H1 (cell line): ENCODE results near the gene VPS26B. TPM values are rescaled to one million over a fixed set of nuclear protein-coding genes. Genes with fewer than 3 reads are reported as not detected.

ENCODE experiments used
- CTCF ChIA-PET: fragments of 300-600 bp; sonication (Branson Sonifier 250); formaldehyde crosslinking; loops from one replicate; lab custom pipeline; 2021; ENCODE audit not compliant: partially characterized antibody; lab: Charles Lee
- POLR2A ChIA-PET: fragments of 300-600 bp; sonication (Branson Sonifier 250); formaldehyde crosslinking; loops from one replicate; lab custom pipeline; 2021; ENCODE audit warnings: inconsistent platforms; ENCODE audit not compliant: partially characterized antibody; lab: Charles Lee
- DNase-seq, 2 experiments: peaks; one replicate each; pipeline versions ENCODE4 v3.0.0 to v3.0.0-alpha.2; 2010 to 2022; ENCODE audit warnings: low spot score in 2 of 2, low read depth in 1 of 2, mixed read lengths in 1 of 2
- FAIRE-seq: peaks from 2 replicates; lab custom pipeline; 2011; peaks lifted over from hg19 to GRCh38; lab: Jason Lieb, UNC
- H2AFZ ChIP-seq: 2 replicates; pipeline ENCODE4 v1.8.1; 2012; ENCODE audit warnings: low read length, inconsistent platforms
- H2AK5ac ChIP-seq: 2 replicates; pipeline ENCODE4 v1.6.1; 2013; ENCODE audit warnings: low read depth, low read length
- H2BK120ac ChIP-seq: replicated peaks from 2 replicates; pipeline ENCODE3; 2013; ENCODE audit warnings: low read depth, low read length, inconsistent platforms
- H2BK12ac ChIP-seq: 2 replicates; pipeline ENCODE4 v1.6.1; 2013; ENCODE audit warnings: low read depth, low read length
- H2BK15ac ChIP-seq: 2 replicates; pipeline ENCODE4 v1.6.1; 2013; ENCODE audit warnings: low read length
- H2BK20ac ChIP-seq: 2 replicates; pipeline ENCODE4 v1.6.1; 2013; ENCODE audit warnings: low read length
- H2BK5ac ChIP-seq: 2 replicates; pipeline ENCODE4 v1.6.1; 2013; ENCODE audit warnings: low read depth, low read length
- H3K14ac ChIP-seq: 2 replicates; pipeline ENCODE4 v1.6.1; 2013; ENCODE audit warnings: inconsistent platforms; ENCODE audit not compliant: insufficient read length
- H3K18ac ChIP-seq: 2 replicates; pipeline ENCODE4 v1.6.1; 2013; ENCODE audit warnings: low read length; ENCODE audit errors: extremely low read depth
- H3K23ac ChIP-seq: 2 replicates; pipeline ENCODE4 v1.6.1; 2013; ENCODE audit warnings: inconsistent platforms; ENCODE audit not compliant: insufficient read length
- H3K23me2 ChIP-seq: 2 replicates; pipeline ENCODE4 v1.6.1; 2013; ENCODE audit warnings: low read depth, low read length
- H3K27ac ChIP-seq: 2 replicates; pipeline ENCODE4 v1.6.1; 2011; ENCODE audit warnings: low read depth, low read length, inconsistent platforms
- H3K27me3 ChIP-seq, 4 experiments: replicated peaks in 1 of 4; 1 replicate in 1 of 4; 2 replicates in 3 of 4; pipeline versions ENCODE4 v1.6.1 to v1.8.1; 2011 to 2013; ENCODE audit warnings: low read length in 3 of 4, mild to moderate bottlenecking in 3 of 4, inconsistent platforms in 2 of 4, mixed read lengths in 2 of 4, moderate library complexity in 1 of 4; ENCODE audit not compliant: control insufficient read depth in 3 of 4, insufficient read depth in 3 of 4; ENCODE audit errors: extremely low read depth in 1 of 4
- H3K36me3 ChIP-seq, 4 experiments: 2 replicates each; pipeline versions ENCODE4 v1.6.1 to v1.8.1; 2011 to 2013; ENCODE audit warnings: mild to moderate bottlenecking in 4 of 4, low read length in 3 of 4, moderate library complexity in 2 of 4, control low read depth in 1 of 4, inconsistent platforms in 1 of 4; ENCODE audit not compliant: insufficient read depth in 4 of 4, control insufficient read depth in 2 of 4
- H3K4ac ChIP-seq: replicated peaks from 2 replicates; pipeline ENCODE3; 2013; ENCODE audit warnings: low read length, low read depth, mixed read lengths, inconsistent platforms; ENCODE audit not compliant: insufficient read length
- H3K4me1 ChIP-seq, 4 experiments: replicated peaks in 1 of 4; 1 replicate in 1 of 4; 2 replicates in 3 of 4; pipeline versions ENCODE4 v1.6.1 to v1.8.1; 2011 to 2013; ENCODE audit warnings: low read length in 3 of 4, inconsistent platforms in 2 of 4, mixed read lengths in 1 of 4; ENCODE audit not compliant: insufficient read depth in 4 of 4, control insufficient read depth in 3 of 4
- H3K4me2 ChIP-seq, 2 experiments: 2 replicates each; pipeline versions ENCODE4 v1.6.1 to v1.8.1; 2011 to 2013; ENCODE audit warnings: low read depth in 2 of 2, low read length in 2 of 2, control low read depth in 1 of 2, inconsistent platforms in 1 of 2, mild to moderate bottlenecking in 1 of 2; ENCODE audit not compliant: insufficient read depth in 1 of 2
- H3K4me3 ChIP-seq, 4 experiments: fragments of 200-600, 300-600 bp in 1 of 4; sonication (generic), shearing (Covaris generic), sonication (Bioruptor Twin) in 1 of 4; 2 replicates each; pipeline versions ENCODE4 v1.5.1 to v1.8.1; 2011 to 2016; ENCODE audit warnings: low read length in 4 of 4, low read depth in 3 of 4, control low read depth in 2 of 4, inconsistent platforms in 2 of 4, mild to moderate bottlenecking in 2 of 4, mixed read lengths in 1 of 4, moderate library complexity in 1 of 4; ENCODE audit not compliant: insufficient read depth in 2 of 4; ENCODE audit errors: extremely low read depth in 1 of 4
- H3K56ac ChIP-seq: replicated peaks from 2 replicates; pipeline ENCODE3; 2013; ENCODE audit warnings: low read depth, mild to moderate bottlenecking, mixed read lengths, low read length, inconsistent platforms; ENCODE audit not compliant: insufficient read length
- H3K79me1 ChIP-seq: 2 replicates; pipeline ENCODE4 v1.6.1; 2013; ENCODE audit warnings: low read depth, low read length, control low read depth
- H3K79me2 ChIP-seq, 2 experiments: 2 replicates each; pipeline versions ENCODE4 v1.6.1 to v1.8.1; 2012 to 2013; ENCODE audit warnings: low read length in 2 of 2, mild to moderate bottlenecking in 2 of 2, inconsistent platforms in 1 of 2; ENCODE audit not compliant: insufficient read depth in 2 of 2, control insufficient read depth in 1 of 2
- H3K9ac ChIP-seq, 4 experiments: replicated peaks in 1 of 4; 1 replicate in 1 of 4; 2 replicates in 3 of 4; pipeline versions ENCODE4 v1.6.1 to v1.8.1; 2011 to 2013; ENCODE audit warnings: low read depth in 3 of 4, low read length in 3 of 4, control low read depth in 2 of 4, mild to moderate bottlenecking in 2 of 4, moderate library complexity in 2 of 4, inconsistent platforms in 1 of 4; ENCODE audit errors: extremely low read depth in 1 of 4
- H3K9me3 ChIP-seq, 2 experiments: 2 replicates each; pipeline versions ENCODE4 v1.6.1 to v1.8.1; 2012 to 2013; ENCODE audit warnings: mild to moderate bottlenecking in 2 of 2, moderate library complexity in 2 of 2, control low read depth in 1 of 2, inconsistent platforms in 1 of 2, low read depth in 1 of 2, low read length in 1 of 2, mixed read lengths in 1 of 2; ENCODE audit not compliant: insufficient read depth in 2 of 2
- H4K20me1 ChIP-seq, 2 experiments: replicated peaks in 1 of 2; 2 replicates each; pipeline versions ENCODE3 to v1.8.1; 2011 to 2013; ENCODE audit warnings: inconsistent platforms in 2 of 2, low read length in 2 of 2, mild to moderate bottlenecking in 1 of 2; ENCODE audit not compliant: insufficient read depth in 2 of 2, control insufficient read depth in 1 of 2
- H4K5ac ChIP-seq: 2 replicates; pipeline ENCODE4 v1.6.1; 2013; ENCODE audit warnings: low read length, low read depth, mixed read lengths, inconsistent platforms; ENCODE audit not compliant: insufficient read length
- H4K8ac ChIP-seq: 2 replicates; pipeline ENCODE4 v1.8.0; 2013; ENCODE audit warnings: mild to moderate bottlenecking, moderate library complexity, low read length, inconsistent platforms; ENCODE audit not compliant: insufficient read depth; ENCODE audit errors: extremely low read depth
- H4K91ac ChIP-seq: replicated peaks from 2 replicates; pipeline ENCODE3; 2013; ENCODE audit warnings: low read length, mixed read lengths, inconsistent platforms; ENCODE audit not compliant: insufficient read length
- JUN ChIP-seq: IDR thresholded peaks from 2 replicates; pipeline ENCODE4 v1.6.1; 2011; ENCODE audit warnings: low read depth, mild to moderate bottlenecking, improper control_type of control experiment, low read length
- whole genome bisulfite sequencing, 2 experiments: shearing (Covaris generic) in 1 of 2; methylation state at CpG; one replicate each; pipeline versions ENCODE4 v1.1.6 to v1.1.7; 2013 to 2015; ENCODE audit warnings: low lambda C conversion rate in 2 of 2, mixed read lengths in 2 of 2, inconsistent platforms in 1 of 2, low coverage in 1 of 2, missing lambda C conversion rate in 1 of 2; ENCODE audit not compliant: insufficient replicate concordance in 2 of 2, insufficient coverage in 1 of 2, insufficient read length in 1 of 2; ENCODE audit errors: extremely low coverage in 1 of 2, missing lambda C conversion rate in 1 of 2; 5-methylcytosine and 5-hydroxymethylcytosine counted together
- polyA plus RNA-seq, 7 experiments: library from polyadenylated mRNA; depleted of rRNA in 3 of 7; stranded (reverse) in 5 of 7; unstranded in 2 of 7; fragments of >200 nt in 5 of 7; fragments of 200-250 nt in 2 of 7; gene quantifications; 1 replicate in 5 of 7; 2 replicates in 1 of 7; 4 replicates in 1 of 7; pipeline versions ENCODE4 v1.2.1 to v1.2.3, GENCODE V29; 2011 to 2013; ENCODE audit warnings: missing spikeins in 2 of 7, mixed read lengths in 2 of 7
- total RNA-seq: library from RNA; stranded (reverse); fragmentation: NEBNext Ultra II Directional; extraction: Animal tissue kit (Norgen Biotek cat#: 25700); gene quantifications from 2 replicates; pipeline ENCODE4 v1.2.1, GENCODE V29; 2021

VPS26B gene
- total and polyA plus RNA-seq, 2 of the 8 experiments (the other 6 are each of a cell fraction or from before 2014, with no cell fraction given): 18.3 to 27.0 TPM

DNA sequence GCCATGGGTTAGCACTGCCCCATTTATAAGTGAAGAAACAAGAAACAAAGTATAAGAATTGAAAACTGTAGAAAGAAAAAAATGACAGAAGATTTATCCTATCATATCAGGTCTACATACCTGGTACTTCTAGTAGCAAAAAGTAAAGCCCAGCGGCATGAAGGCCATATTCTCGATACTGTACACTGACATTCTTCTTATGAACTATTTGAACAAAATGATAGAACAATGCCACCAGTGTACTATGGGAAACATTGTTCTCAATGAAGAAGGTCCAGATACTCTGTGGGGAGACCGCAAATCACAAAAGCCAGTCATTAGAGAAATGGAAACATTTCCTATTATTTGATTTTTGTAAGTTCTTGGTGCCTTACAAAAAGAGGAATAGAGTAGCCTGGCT, 7.7 kb upstream of the VPS26B start:
- H3K27me3 ChIP-seq: no peaks in the 10 kb centered on the region
- no peak overlapping the region for H4K5ac ChIP-seq
- H3K23me2 ChIP-seq: no peaks in the 10 kb centered on the region; the same call in 1 of the 2 replicates
- no peak overlapping the region for H2BK5ac ChIP-seq
- ChIA-PET CTCF (no interaction called here), POLR2A (no interaction called here)
- H3K18ac ChIP-seq: no peak overlapping the region
- 91% methylated on average over 3 of the region's 3 CpGs; no CpG with 5 or more reads in 1 of the 2 experiments for WGBS, 2 experiments
- no peak overlapping the region for H2BK20ac ChIP-seq
- H3K27ac ChIP-seq: no peak overlapping the region
- H2BK15ac ChIP-seq: no peak overlapping the region
- H3K23ac ChIP-seq: no peak overlapping the region
- H3K36me3 ChIP-seq: peaks cover 7 to 36% (median 16%) of the 10 kb centered on the region in 4 experiments
- no peak overlapping the region for H3K14ac ChIP-seq
- no peak for FAIRE-seq
- H4K8ac ChIP-seq: no peak overlapping the region
- no peak overlapping the region for H3K9ac ChIP-seq
- H3K4ac ChIP-seq: no peak overlapping the region
- no peak overlapping the region for H2BK12ac ChIP-seq
- peaks cover 0 to 43% of the 10 kb centered on the region in 2 experiments; a peak in 2 of 4 replicates for H3K79me2 ChIP-seq
- no peak overlapping the region for H3K4me3 ChIP-seq
- peaks cover 0 to 2% of the 10 kb centered on the region in 2 experiments for H4K20me1 ChIP-seq
- no peak overlapping the region for H3K56ac ChIP-seq
- H2BK120ac ChIP-seq: no peak overlapping the region
- no peak for TF ChIP-seq JUN
- H3K4me2 ChIP-seq: no peak overlapping the region
- no peak for DNase-seq
- no peak overlapping the region for H2AFZ ChIP-seq
- H4K91ac ChIP-seq: no peak overlapping the region
- no peaks in the 10 kb centered on the region for H3K4me1 ChIP-seq
- H2AK5ac ChIP-seq: no peak overlapping the region
- H3K79me1 ChIP-seq: peaks cover 7% of the 10 kb centered on the region; the same call in 1 of the 2 replicates
- no peaks in the 10 kb centered on the region for H3K9me3 ChIP-seq
